ENCODE data around the gene DOCK6. TPM values are rescaled to one million over a fixed set of nuclear protein-coding genes. Genes with fewer than 3 reads are reported as not detected.
"Not testable (repeated sequence)": the region's sequence is repeated elsewhere in the genome, so short reads cannot be mapped to it uniquely, and the experiment has no call there.

DOCK6 gene
- total RNA-seq, 1 experiment from 2014 or later = 33.0 TPM

GRCh38 chr19:11196406-11197287, 65.7 kb downstream of the DOCK6 start:
- peak; percentile 50 for DNase-seq (ENCODE audit: low read depth)

- no peak for DNase-seq (ENCODE audit: low read depth)
Measured at GRCh38 chr19:11195681-11196080, 66.6 kb downstream of the DOCK6 start.

GRCh38 chr19:11194656-11195558, 67.4 kb downstream of the DOCK6 start:
- peak; percentile 40 for DNase-seq (ENCODE audit: low read depth)

- DNase-seq (ENCODE audit: low read depth) = no peak
Measured at GRCh38 chr19:11194173-11194572, 68.2 kb downstream of the DOCK6 start.

- no peak for DNase-seq (ENCODE audit: low read depth)
Measured at GRCh38 chr19:11192957-11193939, 69.1 kb downstream of the DOCK6 start.

GRCh38 chr19:11191934-11192333, 70.4 kb downstream of the DOCK6 start:
- DNase-seq (ENCODE audit: low read depth) = no peak

- DNase-seq (ENCODE audit: low read depth) = peak; percentile 100
Measured at GRCh38 chr19:11191273-11191755, 71.0 kb downstream of the DOCK6 start.

- no peak for DNase-seq (ENCODE audit: low read depth)
Measured at GRCh38 chr19:11190501-11190900, 71.8 kb downstream of the DOCK6 start.

GRCh38 chr19:11187441-11187840, 74.9 kb downstream of the DOCK6 start:
- no peak for DNase-seq (ENCODE audit: low read depth)

GRCh38 chr19:11182994-11183393, 79.3 kb downstream of the DOCK6 start:
- DNase-seq (ENCODE audit: low read depth) = no peak

- no peak for DNase-seq (ENCODE audit: low read depth)
Measured at GRCh38 chr19:11181488-11181887, 80.8 kb downstream of the DOCK6 start.

GRCh38 chr19:11180975-11181374, 81.3 kb downstream of the DOCK6 start:
- not testable (repeated sequence) for DNase-seq (ENCODE audit: low read depth)

GRCh38 chr19:11180346-11180745, 82.0 kb downstream of the DOCK6 start:
- DNase-seq (ENCODE audit: low read depth) = no peak

- no peak for DNase-seq (ENCODE audit: low read depth)
Measured at GRCh38 chr19:11179716-11180297, 82.5 kb downstream of the DOCK6 start.

- not testable (repeated sequence) for DNase-seq (ENCODE audit: low read depth)
Measured at GRCh38 chr19:11179145-11179465, 83.2 kb downstream of the DOCK6 start.

- DNase-seq (ENCODE audit: low read depth) = no peak
Measured at GRCh38 chr19:11177592-11177991, 84.7 kb downstream of the DOCK6 start.

GRCh38 chr19:11176466-11177193, 85.7 kb downstream of the DOCK6 start:
- DNase-seq (ENCODE audit: low read depth) = no peak

GRCh38 chr19:11175920-11176319, 86.4 kb downstream of the DOCK6 start:
- no peak for DNase-seq (ENCODE audit: low read depth)

- DNase-seq (ENCODE audit: low read depth) = no peak
Measured at GRCh38 chr19:11174336-11174735, 88.0 kb downstream of the DOCK6 start.

- DNase-seq (ENCODE audit: low read depth) = no peak
Measured at GRCh38 chr19:11173516-11174155, 88.7 kb downstream of the DOCK6 start.
